IPS-15b (cell line): ENCODE results near the gene ESR1.

Source experiments
- H3K27me3 ChIP-seq: one replicate; pipeline ENCODE4 v1.6.1; 2013; ENCODE audit warnings: low read length; ENCODE audit not compliant: control insufficient read depth, insufficient read depth
- H3K36me3 ChIP-seq: one replicate; pipeline ENCODE4 v1.6.1; 2013; ENCODE audit warnings: low read length; ENCODE audit not compliant: control insufficient read depth, insufficient read depth
- H3K4me1 ChIP-seq: one replicate; pipeline ENCODE4 v1.6.1; 2013; ENCODE audit warnings: mild to moderate bottlenecking, low read length; ENCODE audit not compliant: control insufficient read depth, insufficient read depth
- H3K4me3 ChIP-seq: one replicate; pipeline ENCODE4 v1.5.1; 2013; ENCODE audit warnings: low read depth, low read length
- H3K9ac ChIP-seq: one replicate; pipeline ENCODE4 v1.6.1; 2013; ENCODE audit warnings: low read depth, mild to moderate bottlenecking, low read length
- H3K9me3 ChIP-seq: one replicate; pipeline ENCODE4 v1.6.1; 2013; ENCODE audit warnings: mild to moderate bottlenecking, low read length; ENCODE audit not compliant: control insufficient read depth, insufficient read depth

ESR1 gene

DNA sequence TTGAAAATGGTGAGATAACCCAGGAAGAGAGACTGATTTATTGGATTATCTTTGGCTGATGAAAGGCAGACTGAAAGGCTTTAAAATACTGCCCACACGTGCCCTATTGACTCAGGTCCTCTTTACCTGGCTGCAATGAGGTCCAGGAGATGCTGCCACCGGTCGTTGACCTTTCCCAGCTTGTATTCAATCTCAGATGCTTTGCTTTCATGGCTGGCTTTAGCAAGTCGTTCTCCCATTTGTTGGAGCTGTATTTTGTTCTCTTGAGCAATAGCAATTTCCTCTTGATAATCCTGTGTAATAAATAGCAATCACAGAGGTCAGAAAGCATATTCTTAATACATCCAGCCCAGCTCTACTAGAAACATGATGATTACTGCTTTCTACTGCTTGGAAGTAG lies 368.8 kb downstream of the ESR1 start:
- H3K4me3 ChIP-seq = no peak overlapping the region
- no peaks in the 10 kb centered on the region for H3K4me1 ChIP-seq
- no peaks in the 10 kb centered on the region for H3K27me3 ChIP-seq
- H3K9me3 ChIP-seq = no peaks in the 10 kb centered on the region
- H3K9ac ChIP-seq = no peak overlapping the region
- no peaks in the 10 kb centered on the region for H3K36me3 ChIP-seq
